ENCODE results near the gene RAD51B. TPM values are rescaled to one million over a fixed set of nuclear protein-coding genes. Genes with fewer than 3 reads are reported as not detected.

Gene RAD51B
- total RNA-seq, 1 experiment from 2014 or later: 20.0 TPM

DNA sequence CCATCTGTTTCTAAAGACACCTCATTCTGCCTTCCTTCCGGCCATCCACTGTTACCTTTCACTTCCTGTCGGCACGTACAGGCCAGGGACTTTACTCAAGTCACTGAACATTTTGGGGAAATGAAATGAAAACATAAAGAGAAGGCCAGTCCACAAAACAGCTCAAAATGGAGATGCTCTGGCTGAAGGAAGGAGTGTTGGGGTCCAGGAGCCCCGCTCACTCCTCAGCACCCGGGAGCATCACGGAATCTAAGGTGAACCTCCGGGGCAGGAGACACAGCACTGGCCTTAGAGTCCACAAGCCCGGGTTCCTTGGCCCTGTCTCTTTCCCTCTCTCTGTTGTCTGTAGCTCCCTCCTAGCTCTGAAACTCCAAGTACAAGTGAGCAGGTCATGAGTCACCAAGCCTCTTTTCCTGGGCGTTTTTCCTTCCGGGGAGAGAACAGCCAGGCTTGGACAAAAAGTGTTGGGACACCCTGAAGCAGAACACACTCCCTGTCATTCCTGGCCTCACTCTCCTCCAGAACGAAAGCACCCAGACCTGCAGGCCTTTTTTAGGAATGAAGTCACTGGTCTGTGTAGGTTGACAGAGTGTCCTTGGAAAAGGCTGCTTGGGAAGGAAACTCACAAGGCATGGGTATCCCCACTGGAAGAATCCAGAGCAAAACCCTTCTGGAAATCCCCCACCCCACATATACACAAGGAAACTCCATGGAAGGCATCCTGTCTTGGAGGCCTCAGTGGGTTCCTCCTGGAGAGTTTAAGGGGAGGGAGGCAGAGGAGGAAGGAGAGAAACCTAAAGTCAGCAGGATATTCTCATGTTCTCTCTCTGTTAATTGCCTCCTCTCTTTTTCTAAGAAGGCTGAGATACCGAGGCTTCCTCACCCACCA lies 728.0 kb downstream of the RAD51B start:
- BruUV-seq (replicated peaks): TSS peak; percentile 79
- CTCF ChIA-PET: interaction anchor here (1.0 kb wide), 1 partner anchor 269 kb away, joined by 3 read pairs; no protein-coding TSS in a partner anchor

GRCh38 chr14:68548194-68549076 lies 728.9 kb downstream of the RAD51B start:
- no peaks in the 10 kb centered on the region for H3K9me3 ChIP-seq (ENCODE audit: control insufficient read depth in 1 of 2, insufficient read depth in 1 of 2, low read depth in 1 of 2, low read length in 2 of 2)
- peak overlapping the region; percentile 98 for H3K27ac ChIP-seq (ENCODE audit: low read depth, low read length)
- ChIA-PET RAD21 (ENCODE audit: low non-redundant PET in 1 of 2, low total read pairs in 2 of 2, uncharacterized antibody in 2 of 2, unreplicated experiment in 2 of 2) (interaction anchor here (0.6 to 1.2 kb wide), 4 partner anchors 28 to 148 kb away, joined by 5 to 12 read pairs (median 7); no protein-coding TSS in a partner anchor), POLR2A (interaction anchor here (0.7 to 3.3 kb wide), 8 partner anchors 10 to 245 kb away, joined by 3 to 21 read pairs (median 4); no protein-coding TSS in a partner anchor), CTCF (no interaction called here)
- H3K4me3 ChIP-seq (replicated peaks in 1 of 2; ENCODE audit: low read depth in 1 of 2, low read length in 2 of 2): peak overlapping the region; percentile 4 to 38; a peak in 3 of 4 replicates
- no peaks in the 10 kb centered on the region for H3K9me2 ChIP-seq (ENCODE audit: insufficient read depth)
- no peak overlapping the region for H2AFZ ChIP-seq (ENCODE audit: low read depth, low read length, poor library complexity, severe bottlenecking)
- H4K20me1 ChIP-seq (ENCODE audit: insufficient read depth): no peaks in the 10 kb centered on the region
- H3K79me2 ChIP-seq (ENCODE audit: insufficient read depth, low read length): no peaks in the 10 kb centered on the region
- H3K27me3 ChIP-seq (ENCODE audit: insufficient read depth, low read length): no peaks in the 10 kb centered on the region
- TF ChIP-seq ZNF274 (IDR thresholded peaks at IDR 0.05; ENCODE audit: low read depth, low read length) (no peak), TCF7L2 (IDR thresholded peaks at IDR 0.05; ENCODE audit: borderline replicate concordance, extremely low read depth, insufficient read depth, insufficient read length) (peak; percentile 68), POLR2AphosphoS5 (IDR thresholded peaks at IDR 0.05; ENCODE audit: low read depth, low read length) (peak; percentile 40; the same call in 1 of the 2 replicates)
- peaks cover 74 to 94% of the 10 kb centered on the region in 2 experiments for H3K4me1 ChIP-seq (ENCODE audit: control insufficient read depth in 1 of 2, insufficient read depth in 2 of 2, low read length in 2 of 2)
- peak; percentile 82 for DNase-seq (ENCODE audit: low read depth, low spot score)
- peak overlapping the region; percentile 73 for H3K9ac ChIP-seq (ENCODE audit: low read length)
- peak; percentile 77 for ATAC-seq
- peak overlapping the region; percentile 76 for H3K4me2 ChIP-seq (ENCODE audit: low read length)
- intact Hi-C loops (cut with micrococcal nuclease): loop anchor here (1.0 to 5.0 kb wide), 6 partner anchors 50 to 298 kb away; partner anchors contain the start of gene ZFP36L1
- H3K36me3 ChIP-seq (ENCODE audit: control insufficient read depth in 1 of 2, insufficient read depth in 2 of 2, low read length in 2 of 2): no peaks in the 10 kb centered on the region
- BruUV-seq (replicated peaks): no TSS peak

More for the DNA sequence above, 728.0 kb downstream of the RAD51B start:
- no peaks in the 10 kb centered on the region for H4K20me1 ChIP-seq (ENCODE audit: insufficient read depth)
- TF ChIP-seq RAD21 (IDR thresholded peaks at IDR 0.05; ENCODE audit: low read depth) (no peak), ZNF274 (IDR thresholded peaks at IDR 0.05; ENCODE audit: low read depth, low read length) (no peak), POLR2AphosphoS5 (IDR thresholded peaks at IDR 0.05; ENCODE audit: low read depth, low read length) (peak; percentile 70; the same call in 1 of the 2 replicates), YY1 (IDR thresholded peaks at IDR 0.05; ENCODE audit: extremely low read depth, insufficient replicate concordance, low read depth, low read length) (peak; percentile 48), EZH2phosphoT487 (IDR thresholded peaks at IDR 0.05; ENCODE audit: borderline replicate concordance) (no peak)
- H3K4me1 ChIP-seq (ENCODE audit: control insufficient read depth in 1 of 2, insufficient read depth in 2 of 2, low read length in 2 of 2): peaks cover 75 to 93% of the 10 kb centered on the region in 2 experiments
- ATAC-seq: peak; percentile 66
- no peaks in the 10 kb centered on the region for H3K9me2 ChIP-seq (ENCODE audit: insufficient read depth)
- H3K79me2 ChIP-seq (ENCODE audit: insufficient read depth, low read length): no peaks in the 10 kb centered on the region
- POLR2A ChIA-PET: interaction anchor here (0.7 to 3.3 kb wide), 15 partner anchors 9 to 246 kb away, joined by 3 to 21 read pairs (median 3); no protein-coding TSS in a partner anchor
- H3K4me3 ChIP-seq (replicated peaks in 1 of 2; ENCODE audit: low read depth in 1 of 2, low read length in 2 of 2): peak overlapping the region; percentile 11 to 38; a peak in 3 of 4 replicates
- no peaks in the 10 kb centered on the region for H3K36me3 ChIP-seq (ENCODE audit: control insufficient read depth in 1 of 2, insufficient read depth in 2 of 2, low read length in 2 of 2)
- no peak overlapping the region for H2AFZ ChIP-seq (ENCODE audit: low read depth, low read length, poor library complexity, severe bottlenecking)
- RAD21 ChIA-PET (ENCODE audit: low non-redundant PET in 1 of 2, low total read pairs in 2 of 2, uncharacterized antibody in 2 of 2, unreplicated experiment in 2 of 2): interaction anchor here (0.6 to 1.0 kb wide), 3 partner anchors 52 to 238 kb away, joined by 3 read pairs; no protein-coding TSS in a partner anchor
- peak overlapping the region; percentile 98 for H3K27ac ChIP-seq (ENCODE audit: low read depth, low read length)
- H3K9me3 ChIP-seq (ENCODE audit: control insufficient read depth in 1 of 2, insufficient read depth in 1 of 2, low read depth in 1 of 2, low read length in 2 of 2): no peaks in the 10 kb centered on the region
- intact Hi-C loops (cut with micrococcal nuclease): loop anchor here (1.0 to 5.0 kb wide), 5 partner anchors 51 to 245 kb away; partner anchors contain the start of gene ZFP36L1
- peak; percentile 85 for DNase-seq (ENCODE audit: low read depth, low spot score)
- no peaks in the 10 kb centered on the region for H3K27me3 ChIP-seq (ENCODE audit: insufficient read depth, low read length)
- H3K9ac ChIP-seq (ENCODE audit: low read length): peak overlapping the region; percentile 73
- peak overlapping the region; percentile 76 for H3K4me2 ChIP-seq (ENCODE audit: low read length)

Measured in HCT116 (cell line).